K562 (cell line): ENCODE results near the gene MRGPRE. TPM values are rescaled to one million over a fixed set of nuclear protein-coding genes. Genes with fewer than 3 reads are reported as not detected.

ENCODE experiments used
- ATAC-seq: fragments of 200-7000 bp; cut with Tn5 transposase; 3 replicates; pipeline ENCODE4 v1.9.1; 2020; ENCODE audit warnings: moderate library complexity
- BruUV-seq: library from RNA; stranded (reverse); fragments of 400-500 nt; replicated peaks from 2 replicates; lab custom pipeline; 2021; lab: Mats Ljungman, UMichigan
- CTCF ChIA-PET: fragments of 300-600 bp; formaldehyde crosslinking; extraction: SDS; loops from one replicate; lab custom pipeline; 2021; ENCODE audit warnings: low intra/inter-chr PET ratio; lab: Yijun Ruan, JAX
- POLR2A ChIA-PET: fragments of 300-600, 350-650 bp; sonication (Branson Sonifier 250); formaldehyde crosslinking; extraction: SDS; loops from one replicate; lab custom pipeline; 2021; ENCODE audit warnings: antibody characterized with exemption, inconsistent platforms; lab: Yijun Ruan, JAX
- DNase-seq, 4 experiments: peaks; one replicate each; pipeline versions ENCODE4 v3.0.0 to v3.0.0-alpha.2; 2011 to 2018; ENCODE audit warnings: low spot score in 3 of 4, mixed read lengths in 3 of 4; ENCODE audit errors: extremely low read depth in 1 of 4
- FAIRE-seq: peaks from 2 replicates; lab custom pipeline; 2011; peaks lifted over from hg19 to GRCh38; lab: Jason Lieb, UNC
- H2AFZ ChIP-seq: 2 replicates; pipeline ENCODE4 v1.6.0; 2011; ENCODE audit warnings: low read depth, low read length, control low read depth, inconsistent platforms
- H3K27ac ChIP-seq: fragments of 200-600 bp; 3 replicates; pipeline ENCODE4 v1.8.0; 2011; ENCODE audit warnings: low read depth, mild to moderate bottlenecking, control low read depth, inconsistent platforms, low read length, moderate library complexity, mixed read lengths; ENCODE audit errors: extremely low read depth
- H3K27me3 ChIP-seq, 2 experiments: fragments of 300-600 bp in 1 of 2; 2 replicates in 1 of 2; 3 replicates in 1 of 2; pipeline versions ENCODE4 v1.6.0 to v1.8.0; 2011; ENCODE audit warnings: inconsistent platforms in 2 of 2, low read length in 2 of 2, mild to moderate bottlenecking in 1 of 2, mixed read lengths in 1 of 2, moderate library complexity in 1 of 2; ENCODE audit not compliant: control insufficient read depth in 2 of 2, insufficient read depth in 2 of 2
- H3K36me3 ChIP-seq: fragments of 300-600 bp; 3 replicates; pipeline ENCODE4 v1.8.0; 2011; ENCODE audit warnings: mild to moderate bottlenecking, low read length, inconsistent platforms; ENCODE audit not compliant: control insufficient read depth, insufficient read depth
- H3K4me1 ChIP-seq, 2 experiments: fragments of 200-600 bp in 1 of 2; replicated peaks in 1 of 2; 2 replicates in 1 of 2; 3 replicates in 1 of 2; pipeline versions ENCODE4 v1.5.1 to v1.8.0; 2011; ENCODE audit warnings: inconsistent platforms in 2 of 2, low read length in 2 of 2, mild to moderate bottlenecking in 1 of 2, mixed read lengths in 1 of 2, moderate library complexity in 1 of 2; ENCODE audit not compliant: control insufficient read depth in 2 of 2, insufficient read depth in 2 of 2
- H3K4me2 ChIP-seq: 2 replicates; pipeline ENCODE4 v1.6.1; 2011; ENCODE audit warnings: low read length, control low read depth, inconsistent platforms, mixed read lengths; ENCODE audit not compliant: insufficient read depth
- H3K4me3 ChIP-seq: fragments of 200-600 bp; sonication (generic), shearing (Covaris generic); 2 replicates; pipeline ENCODE4 v1.5.1; 2016; ENCODE audit warnings: control low read depth, inconsistent platforms
- H3K79me2 ChIP-seq: fragments of 200-600 bp; 3 replicates; pipeline ENCODE4 v1.8.0; 2011; ENCODE audit warnings: low read length, inconsistent platforms; ENCODE audit not compliant: control insufficient read depth, insufficient read depth
- H3K9ac ChIP-seq, 2 experiments: 2 replicates each; pipeline versions ENCODE4 v1.6.0 to v1.6.1; 2011; ENCODE audit warnings: low read depth in 2 of 2, low read length in 2 of 2, control low read depth in 1 of 2, inconsistent platforms in 1 of 2, mild to moderate bottlenecking in 1 of 2, mixed read lengths in 1 of 2; ENCODE audit not compliant: insufficient read depth in 1 of 2
- H3K9me1 ChIP-seq: one replicate; pipeline ENCODE4 v1.6.0; 2011; ENCODE audit warnings: inconsistent platforms, mild to moderate bottlenecking, low read length, moderate library complexity; ENCODE audit not compliant: control insufficient read depth, insufficient read depth
- H3K9me3 ChIP-seq: replicated peaks from 2 replicates; pipeline ENCODE4 v1.5.1; 2011; ENCODE audit warnings: low read depth, low read length, inconsistent platforms; ENCODE audit not compliant: control insufficient read depth, insufficient read depth
- H4K20me1 ChIP-seq: replicated peaks from 2 replicates; pipeline ENCODE4 v1.6.1; 2011; ENCODE audit warnings: low read length, inconsistent platforms, mixed read lengths; ENCODE audit not compliant: control insufficient read depth, insufficient read depth
- ARID1B ChIP-seq: fragments of 450-650 bp; IDR thresholded peaks from 2 replicates; pipeline ENCODE4 v1.6.1; 2016; ENCODE audit warnings: antibody characterized with exemption, mild to moderate bottlenecking, inconsistent platforms
- ATF7 ChIP-seq: fragments of 450-650 bp; IDR thresholded peaks from 2 replicates; pipeline ENCODE4 v1.7.1; 2014; ENCODE audit warnings: mild to moderate bottlenecking, moderate library complexity
- BCOR ChIP-seq: fragments of 450-650 bp; IDR thresholded peaks from 2 replicates; pipeline ENCODE4 v1.6.1; 2016
- BRD9 ChIP-seq: fragments of 450-650 bp; IDR thresholded peaks from 2 replicates; pipeline ENCODE4 v1.6.1; 2018; ENCODE audit warnings: low read depth; ENCODE audit not compliant: partially characterized antibody
- DIDO1 ChIP-seq: fragments of 450-650 bp; IDR thresholded peaks from 2 replicates; pipeline ENCODE4 v1.6.1; 2016; ENCODE audit warnings: low read depth, missing biosample characterization, missing genetic modification characterization
- ETV5 ChIP-seq: sonication (generic); formaldehyde crosslinking; IDR thresholded peaks from 2 replicates; pipeline ENCODE4 v1.4.0; 2020; ENCODE audit warnings: low read depth, mild to moderate bottlenecking, missing genetic modification reagents
- GTF2B ChIP-seq: IDR thresholded peaks from 2 replicates; pipeline ENCODE4 v1.6.1; 2011; ENCODE audit not compliant: insufficient read length; ENCODE audit errors: extremely low read depth
- RBM15 ChIP-seq: fragments of 200-400 bp; formaldehyde crosslinking; IDR thresholded peaks from 2 replicates; pipeline ENCODE4 v1.6.1; 2018; ENCODE audit warnings: mild to moderate bottlenecking, low read length, moderate library complexity; ENCODE audit not compliant: insufficient read depth
- SAFB ChIP-seq: fragments of 200-400 bp; formaldehyde crosslinking; IDR thresholded peaks from 2 replicates; pipeline ENCODE4 v1.6.1; 2017; ENCODE audit warnings: low read depth, low read length, borderline replicate concordance
- SRF ChIP-seq, 2 experiments: fragments of 250-450, 450-650 bp in 1 of 2; sonication (Bioruptor Pico) in 1 of 2; sonication (generic) in 1 of 2; formaldehyde crosslinking; IDR thresholded peaks; 2 replicates each; pipeline versions ENCODE4 v1.5.0 to v1.5.1; 2020 to 2022; ENCODE audit warnings: mild to moderate bottlenecking in 1 of 2, missing genetic modification reagents in 1 of 2
- TEAD4 ChIP-seq, 2 experiments: sonication (generic) in 1 of 2; formaldehyde crosslinking in 1 of 2; IDR thresholded peaks; 2 replicates each; pipeline versions ENCODE4 v1.6.1 to v1.8.0; 2012 to 2022; ENCODE audit warnings: borderline replicate concordance in 1 of 2, inconsistent platforms in 1 of 2, low read length in 1 of 2, mild to moderate bottlenecking in 1 of 2, missing genetic modification reagents in 1 of 2
- ZFP36 ChIP-seq: fragments of 150-350 bp; IDR thresholded peaks from 2 replicates; pipeline ENCODE4 v1.6.1; 2018; ENCODE audit warnings: low read length, low read depth; ENCODE audit not compliant: partially characterized antibody
- ZNF408 ChIP-seq: fragments of 250-450 bp; sonication (Bioruptor Pico); IDR thresholded peaks from 2 replicates; pipeline ENCODE4 v1.4.0; 2020; ENCODE audit warnings: low read depth, mild to moderate bottlenecking, moderate library complexity
- WGBS: fragments of 100-300 bp; shearing (Covaris generic); methylation state at CpG from one replicate; pipeline ENCODE4 v1.1.6; 2016; ENCODE audit warnings: low coverage, mixed read lengths; ENCODE audit not compliant: insufficient coverage; ENCODE audit errors: missing lambda C conversion rate; 5-methylcytosine and 5-hydroxymethylcytosine counted together
- in situ Hi-C: fragments of 300-500 bp; cut with MboI; formaldehyde crosslinking; loops from 4 replicates; pipeline ENCODE4 v1.15.0; 2018; ENCODE audit warnings: inconsistent platforms, mixed read lengths
- intact Hi-C: fragments of 100-400 bp; cut with micrococcal nuclease; formaldehyde crosslinking; loops from 2 replicates; pipeline ENCODE4 v1.14.2; 2022
- polyA plus RNA-seq, 8 experiments: library from polyadenylated mRNA; depleted of rRNA in 4 of 8; stranded (reverse) in 5 of 8; unstranded in 3 of 8; fragments of >200 nt; fragmentation: Nextera tagmentation in 2 of 8; fragmentation: Illumina TruSeq in 1 of 8; extraction: Ambion mirVana in 2 of 8; extraction: Trizol in 1 of 8; gene quantifications; 2 replicates each; pipeline versions ENCODE4 v1.2.1 to v1.2.3, GENCODE V29; 2011 to 2014; ENCODE audit warnings: inconsistent platforms in 1 of 8, missing spikeins in 1 of 8
- total RNA-seq, 7 experiments: library from RNA; depleted of rRNA in 6 of 7; stranded (reverse); fragments of >200 nt in 6 of 7; fragmentation: Illumina TruSeq in 2 of 7; extraction: Trizol in 2 of 7; gene quantifications; 2 replicates each; pipeline versions ENCODE4 v1.2.1 to v1.2.3, GENCODE V29; 2011 to 2021; ENCODE audit warnings: low replicate concordance in 1 of 7
- TF ChIP-seq, protein P1 (sequence below): sonication (generic); formaldehyde crosslinking; IDR thresholded peaks from 2 replicates; pipeline ENCODE4 v1.8.0; 2022; ENCODE audit warnings: mild to moderate bottlenecking, missing genetic modification reagents
- TF ChIP-seq, protein P2 (sequence below): fragments of 450-650 bp; IDR thresholded peaks from 2 replicates; pipeline ENCODE4 v1.6.1; 2016

MRGPRE gene
- total and polyA plus RNA-seq, 9 of the 15 experiments (the other 6 are each of a cell fraction or from before 2014, with no cell fraction given): not detected

DNA sequence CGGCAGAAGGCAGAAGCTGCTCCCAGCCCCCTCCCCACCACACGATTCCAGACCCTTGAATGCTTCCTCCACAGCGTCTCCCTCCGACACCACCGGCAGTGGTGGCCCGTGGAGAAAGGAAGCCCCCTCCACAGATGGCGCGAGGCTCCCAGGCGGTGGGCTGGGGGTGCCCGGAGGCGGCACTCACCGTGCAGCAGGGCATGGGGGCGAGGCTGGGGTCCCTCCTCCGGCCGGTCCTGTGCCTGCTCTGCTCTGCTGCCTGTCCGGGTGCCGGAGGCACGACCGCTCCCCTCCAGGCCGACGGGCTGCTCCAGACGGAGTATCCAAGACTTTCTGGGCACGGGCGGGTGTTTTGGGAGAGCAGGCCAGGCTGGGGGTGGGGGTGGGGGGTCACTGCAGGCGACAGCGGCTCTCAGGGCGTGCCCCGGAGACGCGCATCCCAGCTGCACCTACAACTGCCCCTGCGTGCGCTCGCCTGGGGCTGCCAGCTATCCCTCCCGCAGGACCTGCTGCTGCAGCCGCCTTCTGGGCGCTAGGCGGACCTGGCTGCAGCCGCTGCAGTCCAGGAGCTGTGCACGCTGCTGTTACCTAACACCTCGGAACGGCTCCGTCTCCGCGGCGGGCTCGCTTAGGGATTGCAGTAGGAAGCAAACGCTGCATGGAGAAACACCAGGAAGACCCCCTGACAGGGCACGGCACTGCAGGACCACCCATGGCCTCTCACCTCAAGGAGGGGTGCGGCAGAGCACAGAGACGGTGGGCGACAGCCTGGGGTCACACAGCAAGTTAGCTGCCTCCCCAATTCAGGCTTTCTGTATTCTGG, 28.8 kb downstream of the MRGPRE start (continued):
- TF ChIP-seq, protein P1, sequence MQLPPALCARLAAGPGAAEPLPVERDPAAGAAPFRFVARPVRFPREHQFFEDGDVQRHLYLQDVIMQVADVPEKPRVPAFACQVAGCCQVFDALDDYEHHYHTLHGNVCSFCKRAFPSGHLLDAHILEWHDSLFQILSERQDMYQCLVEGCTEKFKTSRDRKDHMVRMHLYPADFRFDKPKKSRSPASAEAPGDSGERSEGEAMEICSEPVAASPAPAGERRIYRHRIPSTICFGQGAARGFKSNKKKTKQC: peak; percentile 27; the same call in 1 of the 2 replicates
- TF ChIP-seq ETV5 (CRISPR knock-in tag): no peak
- TF ChIP-seq RBM15: no peak
- peak; percentile 68 for TF ChIP-seq ZFP36
- TF ChIP-seq BRD9: peak; percentile 68
- peak; percentile 50; the same call in 1 of the 2 replicates for TF ChIP-seq BCOR

GRCh38 chr11:3202759-3203158, 29.5 kb downstream of the MRGPRE start:
- Histone ChIP-seq H3K27me3 (peaks cover 33 to 72% of the 10 kb centered on the region in 2 experiments; a peak in 4 of 5 replicates), H3K4me3 (no peak overlapping the region), H3K4me1 (peaks cover 0 to 37% of the 10 kb centered on the region in 2 experiments; a peak in 2 of 5 replicates), H3K9me1 (no peaks in the 10 kb centered on the region), H4K20me1 (peaks cover 8% of the 10 kb centered on the region), H3K36me3 (no peaks in the 10 kb centered on the region), H3K27ac (no peak overlapping the region), H3K4me2 (no peak overlapping the region), H3K9me3 (no peaks in the 10 kb centered on the region), H2AFZ (no peak overlapping the region), H3K9ac (peak overlapping the region in 1 of 2 experiments; percentile 33; a peak in 1 of 4 replicates), H3K79me2 (no peaks in the 10 kb centered on the region)
- ChIA-PET POLR2A (no interaction called here), CTCF (interaction anchor here (0.6 kb wide), 1 partner anchor 949 kb away, joined by 3 read pairs; no protein-coding TSS in a partner anchor)
- intact Hi-C loops (no loop called here), in situ Hi-C loops (no loop called here)
- DNase-seq: no peak
- 3% methylated on average over 9 of the region's 17 CpGs for WGBS
- TF ChIP-seq GTF2B (no peak), ATF7 (no peak), ARID1B (no peak), TEAD4 (IDR thresholded peaks at IDR 0.05; ENCODE audit: low read length) (no peak), TEAD4 (CRISPR knock-in tag; IDR thresholded peaks at IDR 0.05; ENCODE audit: borderline replicate concordance) (no peak), SAFB (no peak), DIDO1 (no peak), SRF (CRISPR knock-in tag; IDR thresholded peaks at IDR 0.05) (no peak), ZNF408 (CRISPR knock-in tag) (no peak)
- TF ChIP-seq, protein P2, sequence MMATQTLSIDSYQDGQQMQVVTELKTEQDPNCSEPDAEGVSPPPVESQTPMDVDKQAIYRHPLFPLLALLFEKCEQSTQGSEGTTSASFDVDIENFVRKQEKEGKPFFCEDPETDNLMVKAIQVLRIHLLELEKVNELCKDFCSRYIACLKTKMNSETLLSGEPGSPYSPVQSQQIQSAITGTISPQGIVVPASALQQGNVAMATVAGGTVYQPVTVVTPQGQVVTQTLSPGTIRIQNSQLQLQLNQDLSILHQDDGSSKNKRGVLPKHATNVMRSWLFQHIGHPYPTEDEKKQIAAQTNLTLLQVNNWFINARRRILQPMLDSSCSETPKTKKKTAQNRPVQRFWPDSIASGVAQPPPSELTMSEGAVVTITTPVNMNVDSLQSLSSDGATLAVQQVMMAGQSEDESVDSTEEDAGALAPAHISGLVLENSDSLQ: no peak
- no TSS peak for BruUV-seq
- ATAC-seq: no peak
- FAIRE-seq: no peak
